ENCODE data around the gene GCFC2. TPM values are rescaled to one million over a fixed set of nuclear protein-coding genes. Genes with fewer than 3 reads are reported as not detected.

The GCFC2 gene
- total and polyA plus RNA-seq, 9 of the 15 experiments (the other 6 are each of a cell fraction or from before 2014, with no cell fraction given) = 10.5 to 40.6 (median 23.0) TPM

- TF ChIP-seq PBX2 (CRISPR knock-in tag; IDR thresholded peaks at IDR 0.05; ENCODE audit: low read depth) (no peak), PBX2 (tag; conservative IDR thresholded peaks at IDR 0.05; ENCODE audit: low read depth) (no peak), MAFG (tag; conservative IDR thresholded peaks at IDR 0.05) (peak; percentile 79), ZNF830 (CRISPR knock-in tag; IDR thresholded peaks at IDR 0.05) (no peak), ZNF217 (CRISPR knock-in tag; IDR thresholded peaks at IDR 0.05) (no peak), CREM (IDR thresholded peaks at IDR 0.05; ENCODE audit: low read depth) (no peak), TBP (optimal IDR thresholded peaks at IDR 0.05; ENCODE audit: low read depth, low read length) (no peak), NKRF (IDR thresholded peaks at IDR 0.05; ENCODE audit: borderline replicate concordance) (no peak), CCNT2 (IDR thresholded peaks at IDR 0.05; ENCODE audit: borderline replicate concordance, extremely low read depth, insufficient read length, low read depth, low read length) (no peak), ZEB2 (IDR thresholded peaks at IDR 0.05) (no peak), HIVEP1 (CRISPR knock-in tag; IDR thresholded peaks at IDR 0.05) (no peak), SNIP1 (IDR thresholded peaks at IDR 0.05; ENCODE audit: low read depth) (no peak), NEUROD1 (IDR thresholded peaks at IDR 0.05; ENCODE audit: borderline replicate concordance, low read depth, low read length, partially characterized antibody) (no peak), NFATC3 (IDR thresholded peaks at IDR 0.05) (no peak), MCM5 (IDR thresholded peaks at IDR 0.05; ENCODE audit: low read depth) (no peak), TCFL5 (CRISPR knock-in tag; conservative IDR thresholded peaks at IDR 0.05) (no peak), GATAD2A (IDR thresholded peaks at IDR 0.05) (no peak), DIDO1 (tag; IDR thresholded peaks at IDR 0.05; ENCODE audit: low read depth) (no peak), ZBTB1 (CRISPR knock-in tag; IDR thresholded peaks at IDR 0.05; ENCODE audit: borderline replicate concordance, low read depth) (no peak), ZNF316 (IDR thresholded peaks at IDR 0.05) (peak; percentile 88), DMBX1 (CRISPR knock-in tag; IDR thresholded peaks at IDR 0.05; ENCODE audit: borderline replicate concordance) (no peak)
- TF ChIP-seq, protein P1, sequence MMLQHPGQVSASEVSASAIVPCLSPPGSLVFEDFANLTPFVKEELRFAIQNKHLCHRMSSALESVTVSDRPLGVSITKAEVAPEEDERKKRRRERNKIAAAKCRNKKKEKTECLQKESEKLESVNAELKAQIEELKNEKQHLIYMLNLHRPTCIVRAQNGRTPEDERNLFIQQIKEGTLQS (IDR thresholded peaks at IDR 0.05) = 0 out of 2 replicates have a peak, but pooled peaks have one; percentile 25
- TF ChIP-seq, protein P1 (CRISPR knock-in tag; conservative IDR thresholded peaks at IDR 0.05) = no peak
Measured at GRCh38 chr2:75676464-75676863, 34.3 kb downstream of the GCFC2 start (continued).

Data from K562 (cell line).